NCI-H2029 treated with DMSO at 0.1 percent for 48 hours (cell line): ENCODE measurements around the gene PITX1.

Source experiments
- DNase-seq: peaks from one replicate; lab custom pipeline; 2025; lab: John Stamatoyannopoulos, UW

The PITX1 gene

DNA sequence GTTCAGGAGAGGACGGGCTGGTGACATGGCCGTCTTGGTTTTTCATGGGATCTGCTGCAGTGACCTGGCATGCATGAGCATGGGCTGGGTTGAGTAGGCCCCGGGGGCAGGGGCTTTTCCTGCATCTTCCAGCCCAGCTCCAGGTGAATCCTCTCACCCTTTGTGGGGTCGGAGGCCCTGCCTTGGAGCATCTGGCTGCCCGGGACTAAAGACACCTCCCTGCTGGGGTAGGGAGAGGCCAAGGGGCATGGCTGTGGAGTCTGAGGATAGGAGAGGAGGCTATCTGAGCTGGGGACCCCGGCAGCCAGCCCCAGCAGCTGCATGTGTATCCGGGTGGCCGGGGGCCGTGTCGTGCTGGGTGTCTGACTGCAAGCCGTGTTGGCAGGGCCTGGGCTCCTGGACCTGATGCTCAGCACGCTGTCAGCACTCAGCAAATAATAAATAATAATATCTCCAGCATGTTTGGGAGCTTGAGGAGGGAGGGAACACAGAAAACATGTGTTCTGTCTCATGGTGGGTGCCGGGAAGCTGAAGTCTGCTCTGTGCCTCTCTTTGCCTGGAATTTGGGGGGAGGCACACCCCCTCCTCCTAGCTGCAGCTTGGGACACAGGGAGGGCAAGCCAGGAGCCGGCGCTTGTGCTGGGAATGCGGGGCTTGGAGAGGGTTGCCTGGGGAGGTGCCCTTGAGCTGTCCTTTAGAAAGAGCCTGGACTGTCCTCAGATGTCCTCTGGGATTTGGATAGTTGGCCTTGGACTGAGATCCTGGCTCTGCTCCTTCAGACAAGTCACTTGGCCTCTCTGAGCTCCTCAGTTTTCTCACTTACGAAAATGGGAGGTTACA, 28.4 kb upstream of the PITX1 start:
- no peak for DNase-seq

DNA sequence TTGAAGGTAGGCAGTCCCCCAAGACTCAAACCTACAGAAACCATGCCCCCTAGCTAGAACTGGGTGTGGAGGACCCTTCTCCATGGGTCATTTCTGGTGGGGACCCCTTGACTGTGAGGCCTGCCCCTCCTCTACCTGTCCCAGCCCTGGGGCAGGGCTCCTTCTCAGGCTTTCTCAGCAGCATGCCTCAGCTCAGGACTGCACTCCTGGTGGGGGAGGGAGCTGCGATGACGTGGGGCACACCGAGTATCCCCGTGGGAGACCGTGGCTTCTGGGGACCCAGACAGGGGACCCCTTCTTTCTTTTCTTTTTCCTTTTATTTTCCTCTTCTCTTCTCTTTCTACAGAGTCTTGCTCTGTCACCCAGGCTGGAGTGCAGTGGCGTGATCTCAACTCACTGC, 27.0 kb upstream of the PITX1 start:
- no peak for DNase-seq

DNA sequence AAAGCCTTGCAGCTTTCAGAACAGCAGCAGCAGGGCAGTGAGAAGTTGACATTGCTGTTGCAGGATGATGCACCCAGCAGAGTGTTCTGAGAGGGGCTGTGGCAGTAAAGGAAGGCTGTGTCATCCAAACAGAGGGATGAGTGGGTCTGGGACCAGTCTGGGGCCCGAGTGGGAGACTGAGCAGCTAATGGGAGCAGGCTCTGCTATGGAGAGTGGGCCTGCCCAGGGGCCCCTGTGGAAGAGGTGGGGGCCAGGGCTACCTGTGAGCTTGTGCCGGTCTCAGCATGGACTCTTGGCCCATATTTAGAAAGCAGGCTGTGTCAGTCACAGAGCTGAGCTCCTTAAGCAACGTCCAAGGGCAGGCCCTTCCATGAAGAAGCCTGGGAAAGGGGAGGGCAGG, 26.0 kb upstream of the PITX1 start:
- no peak for DNase-seq

DNA sequence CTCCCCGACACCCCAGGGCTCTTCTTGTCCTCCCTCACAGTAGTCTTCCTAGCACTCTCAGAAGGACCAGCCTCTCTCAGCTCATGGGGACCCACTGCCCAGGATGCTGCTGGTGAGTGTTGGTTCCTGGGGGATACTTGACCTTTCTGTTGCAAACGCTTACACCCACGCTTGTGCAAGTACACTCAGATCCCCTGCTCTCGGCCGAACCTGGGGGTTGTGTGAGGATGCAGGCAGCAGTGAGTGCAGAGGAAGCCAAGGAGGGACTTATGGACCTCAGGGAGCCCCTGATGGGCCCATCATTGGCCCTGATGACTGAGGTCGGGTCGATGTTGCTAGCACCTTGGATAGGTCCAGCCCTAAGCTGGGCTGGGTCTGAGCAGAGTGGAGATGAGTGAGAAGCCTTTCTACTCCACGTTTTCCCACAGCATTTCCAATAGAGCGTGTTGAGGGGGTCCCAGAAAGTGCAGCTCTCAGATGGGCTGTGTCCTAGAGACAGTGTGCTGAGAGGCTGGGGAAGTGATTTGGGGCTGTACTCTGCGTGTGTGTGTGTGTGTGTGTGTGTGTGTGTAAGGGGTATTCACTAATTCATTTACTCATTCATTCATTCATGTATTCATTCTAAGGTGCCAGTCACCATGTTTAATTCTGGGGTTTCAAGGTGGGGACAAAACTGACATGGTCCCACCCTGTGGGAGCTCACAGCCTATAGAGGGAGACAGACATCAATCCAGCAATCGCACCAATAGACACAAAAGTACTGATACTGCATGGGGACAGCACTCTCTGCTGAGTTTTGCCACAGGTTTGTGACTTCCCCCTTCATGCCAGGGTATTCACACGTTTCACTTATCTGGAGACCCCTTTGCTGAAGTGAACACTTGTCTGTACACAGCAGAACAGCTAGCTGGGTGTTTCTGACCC, 25.2 kb upstream of the PITX1 start:
- no peak for DNase-seq

DNA sequence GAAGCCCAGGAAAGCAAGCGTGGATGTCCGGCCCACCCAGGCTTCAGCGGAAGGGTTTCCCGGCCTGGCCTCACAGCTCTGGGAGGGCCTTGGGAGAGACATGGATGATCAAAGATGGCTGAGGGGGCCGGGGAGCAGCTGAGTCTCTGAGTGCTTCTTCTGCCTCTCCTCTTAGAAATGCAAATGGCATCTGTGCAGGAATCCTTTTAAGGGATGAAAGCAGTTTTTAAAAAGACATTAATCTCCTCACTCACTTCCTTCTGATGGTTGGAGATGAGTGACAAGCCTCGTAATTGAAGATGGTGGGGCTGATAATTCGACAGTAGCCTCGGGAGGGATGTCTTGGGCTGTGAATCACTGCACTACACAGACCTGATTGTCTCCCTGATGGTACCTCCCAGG, 24.3 kb upstream of the PITX1 start:
- DNase-seq, result no peak

GRCh38 chr5:135057233-135057632, 23.2 kb upstream of the PITX1 start:
- DNase-seq, result no peak

GRCh38 chr5:135056316-135057030, 22.4 kb upstream of the PITX1 start:
- DNase-seq, result no peak

DNA sequence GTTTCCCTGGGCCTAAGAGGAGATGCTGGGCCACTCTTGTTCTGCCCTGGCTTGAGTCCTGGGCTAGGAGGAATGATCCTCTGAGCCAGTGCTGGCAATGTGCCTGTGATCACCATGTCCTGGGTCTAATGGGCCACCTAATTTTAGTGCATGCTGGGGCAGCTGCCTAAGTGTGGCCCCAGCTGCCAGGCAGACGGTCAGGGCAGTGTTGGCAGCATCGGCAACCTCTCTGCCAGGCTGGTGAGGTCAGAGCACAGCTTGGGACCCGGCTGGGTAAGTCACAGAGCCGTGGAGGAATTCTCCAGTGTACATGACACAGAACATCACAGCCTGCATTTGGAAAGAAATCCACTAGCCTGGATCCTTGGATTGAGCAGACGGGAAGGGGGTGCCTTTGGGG, 21.4 kb upstream of the PITX1 start:
- no peak for DNase-seq

DNA sequence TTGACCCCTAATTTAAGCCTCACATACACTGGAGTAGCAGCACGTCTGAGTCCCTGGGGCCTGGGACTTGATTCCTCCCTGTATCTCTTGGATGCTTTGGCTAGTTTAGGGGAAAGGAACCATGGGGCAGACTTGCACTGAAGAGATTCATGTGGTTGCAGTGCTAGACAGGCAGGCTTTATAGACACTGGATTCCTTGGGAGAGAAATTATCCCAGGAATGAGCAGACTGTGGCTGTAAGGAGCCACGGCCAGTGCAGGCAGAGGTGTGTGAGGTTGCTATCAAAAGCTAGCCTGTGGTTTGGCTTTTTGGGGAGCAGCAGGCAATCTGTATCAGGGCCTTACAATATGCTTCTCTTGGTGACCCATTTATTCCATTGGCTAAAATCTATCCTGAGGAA, 20.5 kb upstream of the PITX1 start:
- no peak for DNase-seq

DNA sequence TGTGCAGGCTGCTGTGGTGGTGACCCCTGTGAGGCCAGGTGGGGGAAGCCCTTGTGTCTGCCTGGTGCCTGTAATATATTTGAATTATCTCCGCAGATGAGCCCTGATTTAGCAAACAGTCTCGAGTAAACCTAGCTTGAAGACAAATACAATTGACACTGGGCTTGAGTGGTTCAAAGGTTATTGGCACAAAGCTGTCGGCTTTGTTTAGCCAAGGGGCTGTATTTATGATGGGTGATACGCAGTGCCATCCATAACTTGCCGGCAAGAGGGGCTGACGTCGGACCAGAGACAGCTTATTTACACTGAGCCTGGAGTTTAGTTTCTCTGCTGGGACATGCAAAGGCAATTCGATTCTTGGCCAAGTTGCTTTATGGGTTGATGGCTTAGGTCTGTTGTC, 20.0 kb upstream of the PITX1 start:
- no peak for DNase-seq

DNA sequence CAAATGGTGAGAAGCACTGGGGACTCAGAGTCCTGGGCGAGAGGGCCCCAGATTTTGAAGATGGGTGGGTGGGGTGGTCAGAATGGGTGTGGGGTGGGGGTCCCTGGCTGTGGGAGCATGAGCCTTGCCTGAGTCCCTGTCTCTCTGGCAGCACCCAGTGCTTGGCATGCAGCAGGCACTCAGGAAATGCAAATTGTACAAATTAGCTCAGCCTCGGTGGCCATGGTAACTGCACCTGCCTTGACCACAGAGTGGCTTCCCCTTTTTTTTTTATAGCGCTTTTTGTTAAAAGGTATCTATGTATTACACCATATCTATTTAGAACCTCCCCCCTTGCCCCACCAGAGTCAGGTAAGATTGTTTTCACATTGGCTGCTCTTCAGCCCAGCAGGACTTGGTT, 19.2 kb upstream of the PITX1 start:
- no peak for DNase-seq

DNA sequence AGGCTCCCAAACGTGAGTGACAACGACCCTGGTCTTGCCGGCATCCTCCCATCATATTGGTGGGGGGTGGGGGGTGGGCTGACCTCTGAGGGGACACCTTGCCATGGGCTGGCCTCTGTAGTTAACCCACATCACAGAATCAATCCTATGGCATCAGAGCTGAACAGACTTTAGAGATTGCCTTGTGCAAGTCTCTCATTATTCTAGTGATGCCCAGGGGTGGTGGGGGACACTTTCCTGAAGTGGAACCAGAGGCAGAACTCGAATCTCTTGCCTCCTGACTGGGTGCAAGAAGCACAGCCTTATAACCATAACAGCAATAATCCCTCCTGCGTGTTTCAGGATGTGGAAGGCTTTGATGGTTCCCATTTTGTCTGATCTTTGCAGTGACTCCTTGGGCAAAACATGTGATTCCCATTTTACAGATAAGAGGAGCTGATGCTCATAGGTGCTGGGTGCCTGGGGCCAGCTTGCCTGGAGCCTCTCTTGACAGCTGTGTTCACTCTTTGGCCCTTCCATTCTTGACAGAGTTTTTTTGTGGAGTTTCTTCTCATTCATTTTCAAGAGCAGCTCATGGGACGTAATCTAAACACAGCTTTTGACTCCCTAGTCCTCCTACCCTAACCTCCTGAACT, 18.6 kb upstream of the PITX1 start:
- no peak for DNase-seq

- DNase-seq, result no peak
Observed at GRCh38 chr5:135051872-135052271, 17.8 kb upstream of the PITX1 start.

DNA sequence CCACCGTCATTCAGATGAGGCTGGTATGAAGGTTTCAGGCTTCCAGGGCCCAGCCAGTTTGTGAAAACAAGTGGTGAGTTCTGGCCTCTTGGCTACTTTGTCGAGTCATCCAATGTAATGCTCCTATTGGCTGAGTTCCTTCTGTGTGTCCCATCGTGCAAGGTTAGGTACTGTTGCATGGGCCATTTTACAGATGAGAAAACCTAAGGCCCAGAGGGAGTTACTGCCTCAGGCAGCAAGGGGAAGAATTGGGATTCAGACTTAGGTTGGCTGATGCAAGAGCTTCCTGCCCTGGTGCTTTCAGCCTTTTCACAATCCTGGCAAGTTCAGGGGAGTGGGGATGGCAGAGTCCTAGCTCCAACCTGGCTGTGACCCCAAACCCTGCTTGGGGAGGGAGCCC, 17.4 kb upstream of the PITX1 start:
- no peak for DNase-seq

DNA sequence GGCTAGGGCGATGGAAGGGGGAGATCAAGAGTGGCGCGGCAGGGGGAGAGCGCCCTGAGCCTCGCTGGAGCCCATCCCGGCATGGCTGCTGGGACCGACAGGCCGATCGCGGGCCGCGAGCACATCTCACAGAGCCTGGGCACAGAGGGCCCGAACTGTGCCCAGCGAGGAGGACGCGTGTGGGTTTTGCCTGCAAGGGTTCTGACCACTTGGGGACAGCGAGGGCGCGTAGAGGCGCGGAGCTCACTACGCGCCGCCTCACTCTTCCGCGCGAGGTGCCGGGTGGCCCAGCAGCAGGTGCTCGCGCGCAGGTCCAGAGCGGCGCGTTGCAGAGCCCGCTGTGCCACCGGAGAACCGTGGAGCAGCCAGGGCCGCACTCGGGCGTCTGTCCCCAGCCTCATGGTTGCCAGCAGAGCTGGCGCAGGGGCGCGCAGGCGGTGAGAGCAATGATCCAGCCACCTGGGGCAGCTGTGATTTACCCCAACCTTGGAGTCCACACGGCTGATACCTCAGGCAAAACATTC, 16.3 kb upstream of the PITX1 start:
- no peak for DNase-seq

DNA sequence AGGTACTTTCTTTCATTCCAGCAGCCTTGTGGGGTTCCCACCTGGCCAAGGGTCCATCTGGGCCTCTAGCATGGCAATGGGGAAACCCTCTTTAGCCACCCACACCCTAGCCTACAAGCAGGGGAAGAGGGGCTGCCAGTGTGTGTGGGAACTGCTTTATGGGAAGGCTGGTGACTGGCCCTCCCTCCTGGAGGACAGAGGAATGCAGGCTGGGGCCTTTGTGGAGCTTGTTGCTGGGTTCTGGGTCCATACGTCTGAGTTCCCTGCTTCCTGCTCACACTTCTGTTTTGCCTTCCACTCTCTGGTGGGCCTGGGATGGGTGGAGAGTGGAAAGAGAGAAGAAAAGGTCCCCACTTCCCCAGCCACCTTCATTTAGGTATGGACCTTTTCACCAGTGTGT, 14.9 kb upstream of the PITX1 start:
- no peak for DNase-seq

- DNase-seq, result no peak
Observed at GRCh38 chr5:135048286-135048685, 14.3 kb upstream of the PITX1 start.

DNA sequence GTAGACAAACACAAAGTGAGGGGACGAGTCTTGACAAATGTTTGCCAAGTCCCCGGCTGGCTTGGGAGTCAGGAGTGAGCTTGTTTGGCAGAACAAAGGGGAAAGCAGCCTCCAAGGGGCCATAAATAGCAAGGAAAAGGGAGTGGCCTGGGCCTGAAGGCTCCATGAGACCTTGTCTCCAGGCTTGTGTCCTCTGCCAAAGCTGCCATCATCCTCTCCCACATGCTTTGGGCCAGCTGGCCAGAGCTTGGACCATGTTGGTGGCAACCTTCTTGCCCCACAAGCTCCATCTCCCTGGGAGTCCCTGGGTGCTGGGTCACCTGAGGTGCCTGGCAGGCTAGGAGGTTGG, 13.3 kb upstream of the PITX1 start:
- DNase-seq, result no peak

DNA sequence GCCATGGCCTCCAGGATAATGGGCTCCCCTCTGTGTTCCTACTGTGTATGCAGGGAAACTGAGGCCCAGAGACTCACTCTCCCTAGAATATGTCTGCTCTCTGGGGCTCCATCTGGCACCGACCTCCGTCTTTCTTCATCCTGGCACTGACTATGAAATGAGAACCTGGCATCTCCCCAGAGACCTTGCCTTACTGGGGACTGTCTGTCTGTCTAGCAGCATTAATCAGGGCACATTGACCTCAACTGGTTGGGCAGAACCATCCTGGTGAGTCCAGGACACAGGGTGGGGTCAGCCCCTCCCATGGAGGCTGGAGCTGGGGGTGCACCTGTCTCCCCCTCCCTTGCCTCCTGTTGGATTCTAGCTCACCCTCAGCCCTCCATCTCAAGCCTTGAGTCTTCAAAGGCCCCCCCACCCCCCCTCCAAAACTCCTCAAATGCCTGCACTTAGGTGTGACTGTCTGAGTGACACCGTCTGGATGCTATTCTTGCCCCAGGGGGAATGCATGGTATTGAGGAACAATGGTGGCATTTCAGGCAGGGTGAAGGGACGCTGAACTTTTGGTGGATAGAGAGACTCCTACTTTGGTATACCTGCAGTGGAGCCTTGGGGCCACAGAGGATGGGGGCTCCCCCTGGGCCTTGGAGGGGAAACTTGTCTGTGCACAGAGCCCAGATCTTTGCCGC, 12.8 kb upstream of the PITX1 start:
- no peak for DNase-seq

GRCh38 chr5:135045488-135045887, 11.5 kb upstream of the PITX1 start:
- no peak for DNase-seq

- DNase-seq, result no peak
Observed at GRCh38 chr5:135042595-135042994, 8.6 kb upstream of the PITX1 start.
